Measurements from ENCODE around the gene ATRIP.

DNA sequence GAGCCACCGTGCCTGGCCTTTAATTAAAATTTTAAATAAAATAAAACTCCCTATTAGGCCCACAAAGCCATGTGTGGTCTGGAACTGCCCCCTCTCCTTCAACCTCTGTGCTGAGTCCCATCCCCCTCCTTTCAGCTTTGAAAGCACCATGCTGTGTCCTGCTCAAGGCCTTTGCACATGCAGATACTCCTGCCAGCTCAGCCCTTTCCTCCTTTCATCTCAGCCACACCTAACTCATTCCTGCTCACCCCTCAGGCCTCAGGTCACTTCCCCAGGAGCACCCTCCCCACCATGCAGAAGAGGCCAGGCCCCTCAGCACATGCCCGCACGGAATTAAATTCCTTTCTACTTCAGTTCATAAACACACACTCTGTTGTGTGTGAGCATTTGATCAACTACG is 28.1 kb downstream of the ATRIP start:
- TF ChIP-seq CTCF (IDR thresholded peaks at IDR 0.05) (no peak), POLR2A (IDR thresholded peaks at IDR 0.05) (no peak)

Data from uterus (tissue), 2 donors.